HCT116 (cell line): ENCODE measurements around the gene PCP4. TPM values are rescaled to one million over a fixed set of nuclear protein-coding genes. Genes with fewer than 3 reads are reported as not detected.

Source experiments
- ATAC-seq: fragments of 200-7000 bp; cut with Tn5 transposase; 2 replicates; pipeline ENCODE4 v1.9.1; 2020; ENCODE audit warnings: mild to moderate bottlenecking, moderate library complexity
- BruUV-seq: library from RNA; stranded (reverse); fragments of 400-500 nt; replicated peaks from 2 replicates; lab custom pipeline; 2021; lab: Mats Ljungman, UMichigan
- CTCF ChIA-PET: fragments of 300-600 bp; sonication (Branson Sonifier 250); formaldehyde crosslinking; loops from one replicate; lab custom pipeline; 2021; ENCODE audit warnings: antibody characterized with exemption; lab: Charles Lee
- POLR2A ChIA-PET: fragments of 300-600, 350-600 bp; sonication (Branson Sonifier 250); formaldehyde crosslinking; loops from one replicate; lab custom pipeline; 2021; ENCODE audit warnings: antibody characterized with exemption; lab: Charles Lee
- RAD21 ChIA-PET, 2 experiments: fragments of 300-600 bp; sonication (Branson Sonifier 250); formaldehyde crosslinking; loops; one replicate each; lab custom pipeline; 2023; ENCODE audit warnings: low total read pairs in 2 of 2; ENCODE audit not compliant: uncharacterized antibody in 2 of 2, unreplicated experiment in 2 of 2, low non-redundant PET in 1 of 2; lab: Charles Lee
- DNase-seq: peaks from one replicate; pipeline ENCODE4 v3.0.0-alpha.2; 2010; ENCODE audit warnings: low read depth, low spot score
- H2AFZ ChIP-seq: fragments of 200-600 bp; shearing (Covaris generic), sonication (generic); 2 replicates; pipeline ENCODE4 v1.6.1; 2017; ENCODE audit warnings: low read depth, mixed run types, mixed read lengths, antibody characterized with exemption, low read length; ENCODE audit not compliant: poor library complexity, severe bottlenecking
- H3K27ac ChIP-seq: 2 replicates; pipeline ENCODE4 v1.5.1; 2012; ENCODE audit warnings: low read depth, low read length
- H3K27me3 ChIP-seq: fragments of 200-600 bp; sonication (generic); 2 replicates; pipeline ENCODE4 v1.6.1; 2016; ENCODE audit warnings: mixed run types, low read length, mixed read lengths; ENCODE audit not compliant: insufficient read depth
- H3K36me3 ChIP-seq, 2 experiments: fragments of 200-500 bp in 1 of 2; fragments of 200-600 bp in 1 of 2; sonication (Bioruptor generic) in 1 of 2; sonication (generic) in 1 of 2; 2 replicates each; pipeline versions ENCODE4 v1.5.1 to v1.6.1; 2014 to 2016; ENCODE audit warnings: low read length in 2 of 2, inconsistent platforms in 1 of 2, mixed read lengths in 1 of 2, mixed run types in 1 of 2; ENCODE audit not compliant: insufficient read depth in 2 of 2, control insufficient read depth in 1 of 2
- H3K4me1 ChIP-seq, 2 experiments: fragments of 200-600 bp in 1 of 2; sonication (generic) in 1 of 2; 2 replicates each; pipeline versions ENCODE4 v1.5.1 to v1.6.1; 2012 to 2017; ENCODE audit warnings: low read length in 2 of 2, inconsistent platforms in 1 of 2, mild to moderate bottlenecking in 1 of 2, mixed read lengths in 1 of 2, mixed run types in 1 of 2, moderate library complexity in 1 of 2; ENCODE audit not compliant: insufficient read depth in 2 of 2, control insufficient read depth in 1 of 2
- H3K4me2 ChIP-seq: fragments of 200-600 bp; sonication (generic); 2 replicates; pipeline ENCODE4 v1.6.1; 2017; ENCODE audit warnings: mixed run types, low read length, mixed read lengths
- H3K4me3 ChIP-seq, 2 experiments: fragments of 200-600 bp in 1 of 2; sonication (generic) in 1 of 2; replicated peaks in 1 of 2; 2 replicates each; pipeline ENCODE4 v1.5.1; 2011 to 2016; ENCODE audit warnings: low read length in 2 of 2, control low read depth in 1 of 2, low read depth in 1 of 2, mild to moderate bottlenecking in 1 of 2, mixed read lengths in 1 of 2, mixed run types in 1 of 2
- H3K79me2 ChIP-seq: fragments of 200-600 bp; sonication (generic); 2 replicates; pipeline ENCODE4 v1.6.1; 2017; ENCODE audit warnings: mild to moderate bottlenecking, mixed run types, low read length, moderate library complexity, mixed read lengths; ENCODE audit not compliant: insufficient read depth
- H3K9ac ChIP-seq: fragments of 200-600 bp; sonication (generic); 2 replicates; pipeline ENCODE4 v1.6.1; 2016; ENCODE audit warnings: low read length, mixed read lengths
- H3K9me2 ChIP-seq: fragments of 200-600 bp; sonication (generic), shearing (Covaris generic); 2 replicates; pipeline ENCODE4 v1.6.1; 2017; ENCODE audit warnings: mixed run types, mild to moderate bottlenecking, moderate library complexity; ENCODE audit not compliant: insufficient read depth
- H3K9me3 ChIP-seq, 2 experiments: fragments of 200-500 bp in 1 of 2; fragments of 200-600 bp in 1 of 2; sonication (Bioruptor generic) in 1 of 2; sonication (generic) in 1 of 2; 2 replicates each; pipeline ENCODE4 v1.6.1; 2014 to 2017; ENCODE audit warnings: low read length in 2 of 2, mixed read lengths in 2 of 2, inconsistent platforms in 1 of 2, low read depth in 1 of 2, mild to moderate bottlenecking in 1 of 2, mixed run types in 1 of 2, moderate library complexity in 1 of 2; ENCODE audit not compliant: control insufficient read depth in 1 of 2, insufficient read depth in 1 of 2
- H4K20me1 ChIP-seq: fragments of 200-600 bp; sonication (generic), shearing (Covaris generic); 2 replicates; pipeline ENCODE4 v1.6.1; 2017; ENCODE audit warnings: mixed run types, mild to moderate bottlenecking, moderate library complexity; ENCODE audit not compliant: insufficient read depth
- CBX3 ChIP-seq: IDR thresholded peaks from 2 replicates; pipeline ENCODE4 v1.6.1; 2012; ENCODE audit warnings: low read depth
- EGR1 ChIP-seq: IDR thresholded peaks from 2 replicates; pipeline ENCODE4 v1.6.1; 2012; ENCODE audit warnings: low read depth
- ELF1 ChIP-seq: IDR thresholded peaks from 2 replicates; pipeline ENCODE4 v1.6.1; 2012; ENCODE audit warnings: low read depth, borderline replicate concordance
- EZH2phosphoT487 ChIP-seq: fragments of 200-600 bp; IDR thresholded peaks from 2 replicates; pipeline ENCODE4 v1.6.1; 2018; ENCODE audit warnings: antibody characterized with exemption, borderline replicate concordance
- FOSL1 ChIP-seq: IDR thresholded peaks from 2 replicates; pipeline ENCODE4 v1.6.1; 2012; ENCODE audit warnings: low read depth
- JUND ChIP-seq: IDR thresholded peaks from 2 replicates; pipeline ENCODE4 v1.6.1; 2012
- SIN3A ChIP-seq: IDR thresholded peaks from 2 replicates; pipeline ENCODE4 v1.6.1; 2012; ENCODE audit warnings: low read depth
- SP1 ChIP-seq: IDR thresholded peaks from 2 replicates; pipeline ENCODE4 v1.6.1; 2012; ENCODE audit warnings: low read depth
- SRF ChIP-seq: IDR thresholded peaks from 2 replicates; pipeline ENCODE4 v1.6.1; 2012; ENCODE audit warnings: low read depth
- TCF7L2 ChIP-seq: IDR thresholded peaks from 2 replicates; pipeline ENCODE4 v1.7.0; 2011; ENCODE audit warnings: borderline replicate concordance, inconsistent platforms; ENCODE audit not compliant: insufficient read depth, insufficient read length; ENCODE audit errors: extremely low read depth
- ZNF274 ChIP-seq: fragments of 200-500 bp; sonication (Bioruptor generic); IDR thresholded peaks from 2 replicates; pipeline ENCODE4 v1.6.1; 2014; ENCODE audit warnings: mild to moderate bottlenecking, low read depth, low read length, inconsistent platforms
- intact Hi-C: fragments of 100-400 bp; cut with micrococcal nuclease; formaldehyde crosslinking; loops from 2 replicates; pipeline ENCODE4 v1.10.0; 2022
- total RNA-seq: library from RNA; stranded (reverse); gene quantifications from one replicate; pipeline ENCODE4 v1.2.1, GENCODE V29; 2021; ENCODE audit not compliant: unreplicated experiment
- TF ChIP-seq, protein P1 (sequence below): IDR thresholded peaks from 2 replicates; pipeline ENCODE4 v1.6.1; 2012; ENCODE audit warnings: low read depth

The PCP4 gene
- total RNA-seq, 1 experiment from 2014 or later: not detected

DNA sequence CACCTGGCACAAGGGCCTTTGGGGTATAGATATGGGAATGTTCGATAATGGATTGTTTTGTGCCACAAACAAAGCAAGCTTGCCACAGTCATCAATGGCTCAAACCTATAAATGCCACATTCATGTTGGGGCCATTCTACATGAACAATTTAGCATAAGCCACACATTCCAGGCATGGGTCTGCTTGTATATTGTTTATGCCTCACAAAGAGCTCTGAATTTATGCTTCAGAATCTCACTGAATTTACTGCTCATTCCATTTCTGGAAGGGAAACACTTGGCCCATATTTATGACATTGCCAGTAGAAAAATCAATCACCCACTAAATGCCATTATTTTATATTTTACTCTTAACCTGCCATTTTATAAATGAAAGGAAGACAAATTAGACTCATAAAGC lies 6.4 kb downstream of the PCP4 start:
- no peak overlapping the region for H3K9ac ChIP-seq
- no peaks in the 10 kb centered on the region for H3K9me3 ChIP-seq
- H3K4me2 ChIP-seq: no peak overlapping the region
- TF ChIP-seq EGR1: no peak
- no peak for TF ChIP-seq SIN3A
- TF ChIP-seq, protein P1, sequence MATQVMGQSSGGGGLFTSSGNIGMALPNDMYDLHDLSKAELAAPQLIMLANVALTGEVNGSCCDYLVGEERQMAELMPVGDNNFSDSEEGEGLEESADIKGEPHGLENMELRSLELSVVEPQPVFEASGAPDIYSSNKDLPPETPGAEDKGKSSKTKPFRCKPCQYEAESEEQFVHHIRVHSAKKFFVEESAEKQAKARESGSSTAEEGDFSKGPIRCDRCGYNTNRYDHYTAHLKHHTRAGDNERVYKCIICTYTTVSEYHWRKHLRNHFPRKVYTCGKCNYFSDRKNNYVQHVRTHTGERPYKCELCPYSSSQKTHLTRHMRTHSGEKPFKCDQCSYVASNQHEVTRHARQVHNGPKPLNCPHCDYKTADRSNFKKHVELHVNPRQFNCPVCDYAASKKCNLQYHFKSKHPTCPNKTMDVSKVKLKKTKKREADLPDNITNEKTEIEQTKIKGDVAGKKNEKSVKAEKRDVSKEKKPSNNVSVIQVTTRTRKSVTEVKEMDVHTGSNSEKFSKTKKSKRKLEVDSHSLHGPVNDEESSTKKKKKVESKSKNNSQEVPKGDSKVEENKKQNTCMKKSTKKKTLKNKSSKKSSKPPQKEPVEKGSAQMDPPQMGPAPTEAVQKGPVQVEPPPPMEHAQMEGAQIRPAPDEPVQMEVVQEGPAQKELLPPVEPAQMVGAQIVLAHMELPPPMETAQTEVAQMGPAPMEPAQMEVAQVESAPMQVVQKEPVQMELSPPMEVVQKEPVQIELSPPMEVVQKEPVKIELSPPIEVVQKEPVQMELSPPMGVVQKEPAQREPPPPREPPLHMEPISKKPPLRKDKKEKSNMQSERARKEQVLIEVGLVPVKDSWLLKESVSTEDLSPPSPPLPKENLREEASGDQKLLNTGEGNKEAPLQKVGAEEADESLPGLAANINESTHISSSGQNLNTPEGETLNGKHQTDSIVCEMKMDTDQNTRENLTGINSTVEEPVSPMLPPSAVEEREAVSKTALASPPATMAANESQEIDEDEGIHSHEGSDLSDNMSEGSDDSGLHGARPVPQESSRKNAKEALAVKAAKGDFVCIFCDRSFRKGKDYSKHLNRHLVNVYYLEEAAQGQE: no peak
- TF ChIP-seq EZH2phosphoT487: no peak
- TF ChIP-seq FOSL1: no peak
- TF ChIP-seq TCF7L2: no peak
- no peak for TF ChIP-seq ELF1
- TF ChIP-seq ZNF274: no peak
- no peak for TF ChIP-seq SRF
- no peak for TF ChIP-seq CBX3
- TF ChIP-seq JUND: no peak
- TF ChIP-seq SP1: no peak
- TF ChIP-seq, all 23 proteins: peak for 0
- no peak for DNase-seq
- intact Hi-C loops: no loop called here
- BruUV-seq: no TSS peak
- no peak for ATAC-seq
- H3K36me3 ChIP-seq: no peaks in the 10 kb centered on the region
- no peaks in the 10 kb centered on the region for H4K20me1 ChIP-seq
- H3K79me2 ChIP-seq: no peaks in the 10 kb centered on the region
- no peak overlapping the region for H2AFZ ChIP-seq
- H3K27me3 ChIP-seq: 0 out of 2 replicates have a peak, but pooled peaks cover 4% of the 10 kb centered on the region
- ChIA-PET RAD21 (no interaction called here), CTCF (no interaction called here), POLR2A (no interaction called here)
- no peak overlapping the region for H3K27ac ChIP-seq
- H3K4me1 ChIP-seq: no peaks in the 10 kb centered on the region
- no peak overlapping the region for H3K4me3 ChIP-seq
- no peaks in the 10 kb centered on the region for H3K9me2 ChIP-seq
